Suppressor macrophage (primary cell): Measurements from ENCODE around the gene TMCC1.
A peak's percentile ranks its signal among the peaks of the same experiment; 100 is the strongest.
"Not testable (repeated sequence)": the region's sequence is repeated elsewhere in the genome, so short reads cannot be mapped to it uniquely, and the experiment has no call there.

Source experiments
- DNase-seq, 4 experiments: peaks; one replicate each; pipeline ENCODE4 v3.0.0-alpha.2; 2020 to 2022

The TMCC1 gene

DNA sequence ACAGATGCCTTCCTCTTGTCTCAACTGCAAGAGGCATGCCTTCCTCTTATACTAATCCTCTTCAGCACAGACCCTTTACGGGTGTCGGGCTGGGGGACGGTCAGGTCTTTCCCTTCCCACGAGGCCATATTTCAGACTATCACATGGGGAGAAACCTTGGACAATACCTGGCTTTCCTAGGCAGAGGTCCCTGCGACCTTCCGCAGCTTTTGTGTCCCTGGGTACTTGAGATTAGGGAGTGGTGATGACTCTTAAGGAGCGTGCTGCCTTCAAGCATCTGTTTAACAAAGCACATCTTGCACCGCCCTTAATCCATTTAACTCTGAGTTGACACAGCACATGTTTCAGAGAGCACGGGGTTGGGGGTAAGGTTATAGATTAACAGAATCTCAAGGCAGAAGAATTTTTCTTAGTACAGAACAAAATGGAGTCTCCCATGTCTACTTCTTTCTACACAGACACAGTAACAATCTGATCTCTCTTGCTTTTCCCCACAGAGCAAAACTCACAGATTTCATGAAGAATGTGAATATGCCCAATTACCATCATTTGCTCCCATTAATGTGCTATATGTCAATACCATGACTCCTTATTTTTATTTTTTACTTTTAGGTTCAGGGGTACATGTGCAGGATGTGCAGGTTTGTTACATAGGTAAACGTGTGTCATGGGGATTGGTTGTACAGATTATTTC, 251.8 kb downstream of the TMCC1 start:
- not testable (repeated sequence) for DNase-seq

DNA sequence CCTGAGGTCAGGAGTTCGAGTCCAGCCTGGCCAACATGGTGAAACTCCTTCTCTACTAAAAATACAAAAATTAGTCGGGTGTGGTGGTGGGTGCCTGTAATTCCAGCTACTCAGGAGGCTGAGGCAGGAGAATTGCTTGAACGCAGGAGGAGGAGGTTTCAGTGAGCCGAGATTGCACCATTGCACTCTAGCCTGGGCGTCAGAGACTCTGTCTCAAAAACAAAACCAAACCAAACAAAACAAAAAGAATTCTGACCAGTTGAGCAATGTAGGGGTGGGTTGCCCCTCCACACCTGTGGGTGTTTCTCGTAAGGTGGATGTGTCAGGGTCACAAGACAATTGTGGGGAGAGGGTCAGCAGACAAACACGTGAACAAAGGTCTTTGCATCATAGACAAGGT, 252.5 kb downstream of the TMCC1 start:
- DNase-seq: not testable (repeated sequence)

DNA sequence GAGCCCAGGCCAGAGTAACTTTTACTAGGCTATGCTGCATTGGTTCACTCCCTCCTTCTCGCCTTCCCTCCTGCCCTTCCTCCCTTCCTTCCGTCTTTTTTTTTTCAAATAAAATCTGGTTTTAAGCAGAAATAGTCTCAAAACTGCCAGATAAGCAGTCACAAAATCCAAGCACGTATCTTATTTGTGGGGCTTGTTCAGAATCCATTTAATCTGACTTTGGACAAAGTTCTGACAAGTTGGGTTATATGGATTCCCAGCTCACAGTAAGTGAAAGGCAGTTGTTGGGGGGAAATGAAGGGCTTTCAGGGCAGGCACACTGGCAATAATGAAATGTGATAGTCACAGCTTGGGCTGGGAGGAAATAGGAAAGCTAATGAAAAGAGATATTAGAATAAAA, 255.0 kb downstream of the TMCC1 start:
- no peak for DNase-seq

DNA sequence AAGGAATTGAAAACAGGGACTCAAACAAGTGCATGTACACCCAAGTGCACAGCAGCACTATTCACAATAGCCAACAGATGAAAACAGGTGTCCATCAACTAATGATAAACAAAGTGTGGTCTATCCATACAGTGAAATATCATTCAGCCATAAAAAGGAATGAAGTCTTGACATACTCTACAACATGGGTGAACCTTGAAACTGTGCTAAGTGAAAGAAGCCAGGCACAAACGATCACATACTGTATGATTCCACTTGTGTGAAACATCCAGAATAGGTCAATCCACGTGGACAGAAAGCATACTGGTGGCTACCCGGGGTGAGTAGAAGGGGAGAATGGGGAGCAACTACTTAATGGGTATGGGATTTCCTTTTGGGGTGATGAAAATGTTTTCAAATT, 257.4 kb downstream of the TMCC1 start:
- DNase-seq: no peak

DNA sequence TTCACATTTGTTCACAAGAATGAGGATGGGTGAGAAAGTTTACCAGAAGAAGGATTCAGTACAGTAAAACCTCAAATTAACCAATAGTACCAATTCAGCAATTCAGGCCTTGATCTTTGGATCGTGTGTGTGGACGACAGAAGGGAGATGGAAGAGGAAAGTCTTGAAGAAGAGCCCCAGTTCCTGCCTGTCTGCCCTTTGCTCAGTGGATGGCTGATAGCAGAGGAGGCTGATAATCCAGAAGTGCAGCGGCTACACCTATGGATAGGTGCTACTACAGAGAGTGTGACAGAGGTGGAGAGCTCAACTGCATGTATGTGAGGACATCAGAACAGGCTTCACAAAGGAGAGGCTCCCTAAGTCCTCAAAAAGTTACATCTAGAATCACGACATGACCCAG, 257.9 kb downstream of the TMCC1 start:
- no peak for DNase-seq

DNA sequence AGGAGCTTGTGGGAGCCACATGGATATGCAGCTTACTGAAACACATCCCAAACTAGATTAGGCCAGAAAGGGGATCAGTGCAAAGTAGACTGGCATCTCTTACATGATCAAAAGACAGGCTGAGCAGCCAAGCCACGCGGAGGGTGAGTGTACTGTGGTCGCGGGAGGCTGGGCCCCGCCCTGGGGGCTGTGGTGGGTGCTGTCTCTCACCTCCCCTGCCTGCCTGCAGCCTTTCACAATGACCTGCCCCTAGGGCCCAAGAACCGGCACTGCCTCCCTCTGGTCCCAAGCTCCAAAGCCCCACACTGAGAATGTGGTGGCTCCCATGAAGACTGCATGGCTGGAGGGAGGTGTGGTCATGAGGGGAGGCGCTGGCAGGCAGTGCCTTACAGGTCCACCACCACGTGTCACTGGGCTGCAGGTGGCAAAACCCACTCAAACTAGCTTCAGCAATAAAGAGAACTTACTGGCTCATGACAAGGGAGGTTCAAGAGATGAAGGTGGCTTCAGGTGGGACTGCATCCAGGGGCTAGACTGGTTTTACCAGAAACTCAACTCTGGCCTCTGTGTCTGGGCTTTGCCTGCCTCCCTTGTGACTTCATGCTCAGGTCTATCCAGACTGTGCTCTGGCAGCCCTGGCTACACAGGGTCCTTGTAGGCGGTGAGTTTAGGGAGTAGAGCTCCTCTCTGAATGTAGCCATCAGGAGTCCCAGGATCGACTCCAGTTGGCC, 259.6 kb downstream of the TMCC1 start:
- no peak for DNase-seq

DNA sequence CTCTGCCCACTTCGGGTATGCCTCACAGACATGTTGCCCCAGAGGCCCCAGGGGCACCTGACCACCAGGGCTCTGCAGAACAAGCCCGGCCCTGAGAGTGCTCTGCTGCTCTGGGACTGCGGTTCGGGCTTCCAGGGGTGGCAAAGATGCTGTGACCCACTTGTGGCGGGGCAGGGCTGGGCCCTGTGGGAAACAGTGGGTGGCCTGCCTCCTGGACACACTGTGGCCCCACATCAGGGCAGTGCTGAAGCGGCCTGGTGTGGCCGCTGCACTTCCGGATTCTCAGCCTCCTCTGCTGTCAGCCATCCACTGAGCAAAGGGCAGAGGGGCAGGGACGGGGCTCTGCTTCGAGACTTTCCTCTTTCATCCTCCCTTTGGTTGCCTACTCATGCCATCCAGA, 260.5 kb downstream of the TMCC1 start:
- DNase-seq: no peak

DNA sequence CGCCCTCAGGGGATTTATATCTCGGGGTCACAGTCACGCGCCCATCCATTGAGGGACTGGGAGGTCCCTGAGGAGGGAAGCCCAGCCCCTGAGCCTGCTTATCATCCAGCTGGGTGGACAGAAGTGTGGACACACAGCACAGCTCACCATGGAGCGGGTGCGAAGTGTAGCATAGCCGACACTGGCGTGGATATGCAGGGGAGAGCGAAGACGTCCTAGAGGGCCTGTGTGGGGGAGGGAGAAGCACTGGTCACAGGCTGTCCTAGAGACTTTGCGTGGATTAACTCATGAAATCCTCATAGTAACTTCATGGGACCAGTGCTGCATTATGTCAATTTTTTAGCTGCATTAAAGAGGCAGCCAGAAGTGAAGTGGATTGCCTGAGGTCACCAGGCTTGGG, 261.0 kb downstream of the TMCC1 start:
- DNase-seq: no peak

DNA sequence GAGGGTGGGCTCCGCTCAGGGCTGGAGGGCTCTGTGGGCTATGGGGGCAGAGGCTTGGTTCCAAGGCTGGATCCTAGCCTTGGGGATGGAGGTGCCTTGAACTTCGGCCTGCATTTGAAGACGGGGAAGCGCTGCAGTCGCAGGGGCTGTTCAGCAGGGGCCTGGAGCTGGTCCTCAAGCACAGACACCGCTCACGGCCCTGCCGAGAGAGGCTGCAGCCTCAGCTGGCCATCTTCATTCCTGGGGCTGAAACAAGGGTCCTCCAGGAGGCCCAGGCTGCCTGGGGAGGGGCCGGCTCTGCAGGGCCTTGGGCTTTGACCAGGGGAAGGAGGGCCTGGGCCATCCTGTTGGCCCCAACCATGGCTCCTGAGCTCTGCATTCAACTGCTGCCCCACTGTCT, 261.5 kb downstream of the TMCC1 start:
- DNase-seq: no peak

DNA sequence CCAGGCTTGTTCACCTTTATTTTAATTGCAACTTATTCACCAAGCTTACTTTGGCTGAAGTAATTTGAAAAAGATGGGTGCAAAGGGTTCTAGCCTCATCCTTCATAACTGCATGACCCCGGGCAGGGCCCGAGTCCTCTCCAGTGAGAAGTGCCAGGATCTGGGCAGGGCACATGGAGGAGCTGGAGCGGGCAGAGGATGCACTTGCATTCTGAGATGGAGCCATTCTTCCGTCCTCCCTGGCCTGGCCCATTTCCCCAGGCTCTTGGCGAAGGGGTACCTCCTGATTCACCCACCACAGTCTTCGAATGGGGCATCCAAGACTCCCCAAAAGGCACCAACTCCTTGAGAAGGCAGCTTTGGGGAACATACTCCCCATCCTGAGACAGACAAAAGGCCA, 264.5 kb downstream of the TMCC1 start:
- DNase-seq: no peak

DNA sequence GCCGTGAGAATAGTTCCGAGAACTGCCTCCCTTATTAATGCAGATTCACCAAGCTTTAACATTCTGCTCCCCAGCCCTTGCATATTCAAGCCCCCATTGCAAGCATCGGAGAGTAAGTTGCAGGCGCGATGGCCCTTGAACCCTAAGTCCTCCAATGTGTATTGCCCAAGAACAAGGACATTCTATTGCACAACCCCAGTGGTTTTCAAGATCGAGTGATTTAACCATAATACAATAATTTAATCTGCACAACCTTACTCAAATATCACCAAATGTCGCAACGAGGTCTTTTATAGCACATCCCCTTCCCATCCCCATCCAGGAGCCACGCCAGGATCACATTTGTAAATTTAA, 265.4 kb downstream of the TMCC1 start:
- no peak for DNase-seq

DNA sequence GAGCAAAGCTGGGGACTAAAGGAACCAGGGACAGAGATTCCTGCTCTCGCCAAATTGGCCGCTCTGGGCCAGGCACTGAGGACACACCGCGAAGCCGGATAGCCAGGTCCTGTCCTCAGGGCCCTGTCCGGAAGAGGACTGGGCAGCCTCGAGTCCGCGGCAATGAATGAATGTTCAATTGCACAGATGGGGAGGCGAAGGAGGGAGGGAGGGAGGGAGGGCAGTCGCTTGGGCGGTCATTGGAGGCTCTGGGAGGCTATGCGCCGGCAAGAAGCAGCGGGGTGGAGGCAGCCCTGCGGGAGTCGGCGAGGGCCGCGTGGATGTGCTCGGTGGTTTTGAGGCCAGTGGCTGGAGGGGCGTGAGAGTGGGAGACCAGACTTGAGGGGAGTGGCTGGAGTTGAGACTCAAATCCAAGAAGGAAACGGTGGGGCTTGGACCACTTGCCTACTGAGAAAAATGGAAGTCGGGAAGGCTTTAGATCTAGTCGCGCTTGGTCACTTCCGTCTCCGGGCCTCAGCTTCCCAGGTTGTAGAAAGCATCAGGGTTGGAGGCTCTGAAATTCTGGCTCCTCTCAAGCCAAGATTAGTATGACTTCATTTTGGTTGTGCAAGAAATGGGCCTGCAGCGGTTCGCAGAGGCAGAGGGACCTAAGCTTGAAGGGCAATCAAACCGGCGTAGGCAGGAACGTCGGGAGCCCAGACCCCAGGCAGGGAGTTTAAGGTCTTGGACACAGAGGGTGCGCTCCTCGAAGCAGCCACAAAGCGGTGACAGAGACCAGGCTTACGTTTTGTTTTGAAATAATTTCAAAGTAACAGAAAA, 266.0 kb downstream of the TMCC1 start:
- DNase-seq: peak; percentile 85 to 93 (median 92)

DNA sequence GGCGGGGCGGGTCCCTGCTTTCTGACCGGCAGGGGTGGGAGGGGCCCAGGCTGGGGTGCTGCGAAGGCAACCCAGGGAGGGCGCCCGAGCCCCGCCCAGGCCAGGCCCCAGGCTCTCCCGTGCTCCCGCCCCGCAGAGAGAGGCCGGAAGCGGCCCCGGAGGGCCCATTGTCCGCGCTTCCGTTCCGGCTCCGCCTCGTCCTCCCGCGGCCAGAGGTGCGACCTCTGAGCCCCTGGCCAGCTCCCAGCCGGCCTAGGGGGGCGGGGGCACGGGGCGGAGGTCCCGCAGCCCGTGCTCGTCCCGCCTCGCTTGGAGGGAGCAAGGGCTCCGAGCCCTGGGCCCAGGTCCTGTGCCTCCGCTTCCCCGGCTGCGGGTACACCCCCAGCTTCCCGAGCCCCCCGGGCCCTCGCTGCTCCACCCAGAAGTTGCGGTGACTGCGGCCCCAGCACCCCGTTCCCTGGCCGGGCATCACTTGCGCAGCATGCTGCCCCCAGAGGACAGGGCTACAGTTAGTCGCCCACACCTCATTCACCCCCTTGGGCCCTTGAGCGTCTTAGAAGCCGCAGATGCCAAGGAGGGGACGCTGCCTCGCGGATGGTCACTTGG, 266.7 kb downstream of the TMCC1 start:
- peak; percentile 92 to 98 (median 96) for DNase-seq

DNA sequence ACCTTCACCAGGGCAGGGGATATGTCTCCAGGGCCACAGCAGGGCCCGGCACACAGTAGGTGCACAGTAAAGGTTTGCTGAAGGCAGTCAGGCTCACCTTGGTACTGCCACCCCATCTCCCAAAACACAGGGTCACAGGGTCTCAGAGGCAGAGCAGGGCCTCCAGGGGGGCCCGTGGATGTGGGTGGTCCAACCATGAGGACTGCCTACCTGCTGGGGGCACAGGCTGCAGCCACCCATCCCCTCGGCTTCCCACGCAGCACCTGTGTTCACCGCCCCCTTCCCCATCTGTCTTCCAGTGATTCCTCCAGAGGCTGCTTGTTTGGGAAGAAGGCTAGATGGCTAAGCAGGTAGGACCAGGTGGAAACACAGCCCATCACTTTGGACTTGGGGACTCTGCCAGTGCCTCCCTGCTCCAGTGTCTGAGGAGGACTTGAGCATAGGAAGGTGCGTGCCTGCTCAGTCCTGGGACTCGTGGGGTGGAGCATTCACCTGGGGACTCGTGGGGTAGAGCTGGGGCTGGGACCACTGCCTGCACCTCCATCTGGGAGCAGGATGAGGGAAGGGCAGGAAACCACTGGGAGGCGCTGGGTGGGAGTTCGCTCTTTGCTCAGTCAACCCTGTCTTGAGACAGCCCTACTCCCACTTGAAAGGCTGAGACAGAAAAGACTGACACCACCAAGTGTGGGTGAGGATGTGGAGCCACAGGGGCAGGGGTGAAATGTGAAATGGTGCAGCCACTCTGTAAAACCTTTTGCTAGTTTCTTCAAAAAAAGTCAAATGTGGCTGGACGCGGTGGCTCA, 268.2 kb downstream of the TMCC1 start:
- DNase-seq: peak; percentile 56 to 87 (median 86)

DNA sequence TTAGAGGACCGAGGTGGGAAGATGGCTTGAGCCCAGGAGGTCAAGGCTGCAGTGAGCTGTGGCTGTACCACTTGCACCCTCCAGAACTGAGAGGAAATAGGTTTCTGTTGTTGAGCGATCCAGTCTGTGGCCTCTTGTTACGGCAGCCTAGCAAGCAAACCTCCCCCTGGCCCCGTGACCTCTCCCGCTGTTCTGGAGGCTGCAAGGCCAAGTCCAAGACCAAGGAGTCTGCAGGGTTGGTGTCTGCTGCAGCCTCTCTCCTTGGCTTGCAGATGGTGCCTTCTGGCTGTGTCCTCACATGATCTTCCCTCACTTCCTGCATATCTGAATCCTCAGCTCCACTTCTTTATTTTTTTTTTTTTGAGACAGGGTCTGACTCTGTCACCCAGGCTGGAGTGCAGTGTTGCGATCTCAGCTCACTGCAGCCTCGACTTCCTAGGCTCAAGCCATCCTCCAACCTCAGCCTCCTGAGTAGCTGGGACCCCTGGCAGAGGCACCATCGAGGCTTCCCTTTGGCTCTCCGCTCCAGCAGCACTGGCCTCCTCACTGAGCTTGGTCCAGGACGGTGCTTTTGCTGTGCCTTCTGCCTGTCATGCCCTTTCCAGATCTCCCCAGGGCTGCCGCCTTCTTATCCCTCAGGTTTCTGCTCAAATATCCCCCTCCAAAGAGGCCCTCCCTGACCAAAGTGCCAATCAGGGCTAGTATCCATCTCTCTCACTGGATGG, 269.0 kb downstream of the TMCC1 start:
- peak; percentile 83 to 93 (median 92) for DNase-seq

DNA sequence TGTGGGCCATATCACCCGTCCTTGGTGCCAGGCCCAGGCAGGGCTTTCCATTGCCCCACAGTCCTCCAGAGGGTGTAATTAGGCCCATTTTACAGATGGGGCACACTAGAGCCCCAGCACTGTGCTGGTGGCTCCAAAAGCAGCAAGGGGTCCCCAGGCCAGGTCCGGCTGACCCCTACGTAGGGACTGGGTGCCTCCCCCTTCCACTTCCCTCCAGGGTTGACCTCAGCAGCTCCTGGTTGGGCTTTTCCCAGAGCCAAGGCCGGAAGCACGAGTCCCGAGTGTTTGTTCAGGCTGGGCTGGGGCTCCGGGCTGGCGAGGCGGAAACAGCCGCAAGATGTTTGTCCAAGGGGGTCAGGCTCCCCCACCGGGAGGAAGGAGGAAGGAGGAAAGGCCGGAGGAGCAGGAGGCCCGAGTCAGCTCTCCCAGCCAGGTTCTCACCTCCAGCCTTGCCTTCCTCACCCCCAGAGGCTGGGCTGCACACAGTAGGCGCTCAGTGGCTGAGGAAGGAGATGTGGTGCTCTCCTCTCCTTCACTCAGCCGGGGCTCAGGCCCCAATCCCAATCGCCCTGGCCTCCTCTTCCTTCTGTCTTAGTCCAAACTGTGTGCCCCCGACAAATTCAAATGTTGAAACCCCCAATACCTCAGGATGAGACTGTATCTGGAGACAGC, 269.9 kb downstream of the TMCC1 start:
- DNase-seq: no peak

DNA sequence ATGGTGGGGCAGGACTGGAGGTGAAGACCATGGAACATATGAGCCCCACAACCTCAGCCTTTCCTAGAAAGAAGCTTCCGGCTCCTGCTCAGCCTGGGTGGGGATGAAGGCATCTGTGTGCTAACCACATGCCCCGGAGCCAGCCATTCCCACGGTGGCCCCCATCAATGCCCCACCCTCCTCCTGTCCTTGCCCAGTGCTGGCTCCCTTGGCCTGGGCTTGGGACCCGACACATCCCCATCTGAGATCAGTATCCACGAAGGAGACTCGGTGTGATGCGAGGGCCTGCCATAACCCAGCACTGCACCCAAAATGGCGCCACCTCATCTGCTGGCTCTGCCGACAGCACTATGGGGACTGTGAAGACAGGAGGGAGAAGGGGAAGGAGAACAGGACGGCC, 270.6 kb downstream of the TMCC1 start:
- no peak for DNase-seq

DNA sequence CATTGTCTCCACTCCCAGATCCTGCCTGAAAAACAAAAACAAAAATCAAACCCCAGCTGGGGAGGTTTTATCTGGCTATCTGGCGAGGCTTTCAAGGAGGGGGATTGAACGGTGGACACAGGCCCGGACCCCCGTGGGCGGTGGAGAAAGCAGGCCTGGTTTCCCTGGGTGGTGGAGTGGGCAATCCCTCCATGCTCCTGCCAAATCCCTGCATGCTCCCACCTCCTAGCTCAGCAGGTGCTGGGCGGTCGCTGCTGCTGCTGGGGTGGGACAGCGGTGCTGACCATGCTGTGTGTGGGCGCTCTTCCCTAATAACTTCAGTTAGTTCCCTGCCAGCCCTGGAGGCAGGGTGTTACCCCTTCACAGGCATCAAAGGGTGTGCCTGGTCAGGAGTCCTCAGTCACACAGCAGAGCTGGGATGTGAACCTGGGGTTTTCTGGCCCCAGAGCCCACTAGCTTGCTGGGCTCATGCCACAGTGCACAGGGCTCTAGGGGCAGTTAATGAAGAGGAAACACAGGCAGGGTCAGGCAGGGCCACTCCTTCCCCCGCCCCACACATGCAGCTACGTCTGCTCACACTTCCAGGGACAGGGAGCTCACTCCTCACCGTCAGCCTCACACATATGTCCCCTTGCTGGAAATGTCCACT, 271.2 kb downstream of the TMCC1 start:
- peak; percentile 55 to 80 (median 74) for DNase-seq

DNA sequence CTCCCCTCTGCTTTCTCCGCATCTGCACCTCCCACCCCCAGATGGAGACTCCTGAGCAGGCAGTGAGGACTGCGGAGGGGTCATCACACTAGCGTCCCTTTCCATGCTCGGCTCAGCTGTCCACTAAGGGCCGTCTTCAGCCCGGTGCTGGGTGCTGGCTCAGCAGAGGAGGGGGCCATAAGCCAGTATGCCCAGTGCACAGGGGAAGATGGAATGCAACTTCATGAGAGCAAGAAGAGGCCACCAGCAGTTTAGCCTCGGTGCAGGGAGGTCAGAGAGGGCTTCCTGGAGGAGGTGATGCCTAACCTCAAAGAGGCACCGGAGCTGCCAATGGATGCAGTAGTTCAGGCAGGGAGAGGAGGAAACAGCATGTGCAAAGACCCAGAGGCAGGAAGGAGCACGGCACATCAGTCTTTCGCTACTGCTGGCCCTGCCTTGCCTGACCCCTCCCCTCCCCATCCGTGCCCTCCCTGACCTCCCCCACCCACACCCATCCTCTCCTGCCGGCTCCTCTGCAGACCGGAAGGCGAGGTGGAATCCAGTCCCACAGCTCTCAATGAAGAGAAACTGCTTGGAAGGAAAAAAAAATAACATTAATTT, 271.8 kb downstream of the TMCC1 start:
- DNase-seq: no peak
